ENCODE data around the gene KIAA1671. TPM values are rescaled to one million over a fixed set of nuclear protein-coding genes. Genes with fewer than 3 reads are reported as not detected.

The KIAA1671 gene
- polyA plus RNA-seq, 1 donor (not counting 4 experiments of a cell fraction or from before 2014, with no cell fraction given) = 17.4 TPM

- peaks cover 4% of the 10 kb centered on the region for H3K9me1 ChIP-seq (ENCODE audit: control insufficient read depth, extremely low read depth, insufficient read depth, low read length)
- no peak for TF ChIP-seq CTCF (optimal IDR thresholded peaks at IDR 0.05 in 1 of 3, IDR thresholded peaks at IDR 0.05 in 1 of 3, conservative IDR thresholded peaks at IDR 0.05 in 1 of 3; ENCODE audit: extremely low read depth in 1 of 3, insufficient read depth in 2 of 3, low read length in 3 of 3)
- no peak for TF ChIP-seq EZH2 (IDR thresholded peaks at IDR 0.05; ENCODE audit: low read length)
- H3K27me3 ChIP-seq (ENCODE audit: control insufficient read depth, extremely low read depth, insufficient read depth, low read length) = no peaks in the 10 kb centered on the region
- no peak overlapping the region for H3K27ac ChIP-seq (ENCODE audit: control insufficient read depth, insufficient read depth, low read length)
- no peaks in the 10 kb centered on the region for H3K9me3 ChIP-seq (ENCODE audit: control insufficient read depth, low read depth, low read length)
- DNase-seq (ENCODE audit: low read depth, low spot score) (no peak), FAIRE-seq (no peak)
- H3K4me3 ChIP-seq (ENCODE audit: control insufficient read depth in 2 of 3, extremely low read depth in 1 of 3, insufficient read depth in 2 of 3, low read depth in 1 of 3, low read length in 3 of 3) = no peak overlapping the region
- H3K4me1 ChIP-seq (ENCODE audit: control insufficient read depth, extremely low read depth, insufficient read depth, low read length) = peaks cover 60% of the 10 kb centered on the region
- no peak overlapping the region for H2AFZ ChIP-seq (ENCODE audit: control insufficient read depth, low read length)
- dilution Hi-C loops (cut with MboI; ENCODE audit: extremely low pct_ligation_motif_present, low sequenced_read_pairs) = no loop called here
- H3K79me2 ChIP-seq (ENCODE audit: control insufficient read depth, insufficient read depth, low read length) = peaks cover 22% of the 10 kb centered on the region
- no peak overlapping the region for H3K9ac ChIP-seq (ENCODE audit: control insufficient read depth, extremely low read depth, insufficient read depth, low read length)
- H3K36me3 ChIP-seq (ENCODE audit: control insufficient read depth in 2 of 2, extremely low read depth in 1 of 2, insufficient read depth in 2 of 2, low read length in 2 of 2) = peaks cover 2 to 6% of the 10 kb centered on the region in 2 experiments
- no peak overlapping the region for H3K4me2 ChIP-seq (ENCODE audit: control insufficient read depth, extremely low read depth, insufficient read depth, low read depth, low read length)
- H4K20me1 ChIP-seq (ENCODE audit: control insufficient read depth, extremely low read depth, insufficient read depth, low read length) = no peaks in the 10 kb centered on the region
These were observed 36.6 kb downstream of the KIAA1671 start for GRCh38 chr22:24989135-24989534.

GRCh38 chr22:24989541-24989951 is 37.0 kb downstream of the KIAA1671 start:
- TF ChIP-seq CTCF (optimal IDR thresholded peaks at IDR 0.05 in 1 of 3, IDR thresholded peaks at IDR 0.05 in 1 of 3, conservative IDR thresholded peaks at IDR 0.05 in 1 of 3; ENCODE audit: extremely low read depth in 1 of 3, insufficient read depth in 2 of 3, low read length in 3 of 3) = no peak
- no peak for TF ChIP-seq EZH2 (IDR thresholded peaks at IDR 0.05; ENCODE audit: low read length)
- H3K9me3 ChIP-seq (ENCODE audit: control insufficient read depth, low read depth, low read length) = no peaks in the 10 kb centered on the region
- FAIRE-seq (no peak), DNase-seq (ENCODE audit: low read depth, low spot score) (no peak)
- H3K4me1 ChIP-seq (ENCODE audit: control insufficient read depth, extremely low read depth, insufficient read depth, low read length) = peaks cover 64% of the 10 kb centered on the region
- no peak overlapping the region for H2AFZ ChIP-seq (ENCODE audit: control insufficient read depth, low read length)
- no peak overlapping the region for H3K27ac ChIP-seq (ENCODE audit: control insufficient read depth, insufficient read depth, low read length)
- peaks cover 4% of the 10 kb centered on the region for H3K9me1 ChIP-seq (ENCODE audit: control insufficient read depth, extremely low read depth, insufficient read depth, low read length)
- H4K20me1 ChIP-seq (ENCODE audit: control insufficient read depth, extremely low read depth, insufficient read depth, low read length) = no peaks in the 10 kb centered on the region
- H3K4me3 ChIP-seq (ENCODE audit: control insufficient read depth in 2 of 3, extremely low read depth in 1 of 3, insufficient read depth in 2 of 3, low read depth in 1 of 3, low read length in 3 of 3) = no peak overlapping the region
- H3K4me2 ChIP-seq (ENCODE audit: control insufficient read depth, extremely low read depth, insufficient read depth, low read depth, low read length) = no peak overlapping the region
- dilution Hi-C loops (cut with MboI; ENCODE audit: extremely low pct_ligation_motif_present, low sequenced_read_pairs) = no loop called here
- peaks cover 2 to 6% of the 10 kb centered on the region in 2 experiments for H3K36me3 ChIP-seq (ENCODE audit: control insufficient read depth in 2 of 2, extremely low read depth in 1 of 2, insufficient read depth in 2 of 2, low read length in 2 of 2)
- H3K79me2 ChIP-seq (ENCODE audit: control insufficient read depth, insufficient read depth, low read length) = peaks cover 18% of the 10 kb centered on the region
- no peaks in the 10 kb centered on the region for H3K27me3 ChIP-seq (ENCODE audit: control insufficient read depth, extremely low read depth, insufficient read depth, low read length)
- H3K9ac ChIP-seq (ENCODE audit: control insufficient read depth, extremely low read depth, insufficient read depth, low read length) = no peak overlapping the region

All from keratinocyte (primary cell).